NB4 (cell line): ENCODE results near the gene CEP20.

Experiments
- DNase-seq: peaks from one replicate; pipeline ENCODE4 v3.0.0; 2010; ENCODE audit warnings: low read depth
- H3K4me3 ChIP-seq: one replicate; pipeline ENCODE4 v1.5.1; 2011; ENCODE audit warnings: mild to moderate bottlenecking, low read depth, low read length, moderate library complexity
- MAX ChIP-seq: IDR thresholded peaks from 2 replicates; pipeline ENCODE4 v1.6.1; 2011; ENCODE audit warnings: low read depth, low read length
- MYC ChIP-seq: IDR thresholded peaks from 2 replicates; pipeline ENCODE4 v1.6.1; 2011; ENCODE audit warnings: low read depth, low read length
- POLR2A ChIP-seq: IDR thresholded peaks from 2 replicates; pipeline ENCODE4 v1.6.1; 2011; ENCODE audit warnings: mild to moderate bottlenecking; ENCODE audit not compliant: insufficient read length; ENCODE audit errors: extremely low read depth
- TF ChIP-seq, protein P1 (sequence below): IDR thresholded peaks from one replicate; pipeline ENCODE4 v1.5.1; 2012; ENCODE audit warnings: low read depth, low read length

Gene CEP20

DNA sequence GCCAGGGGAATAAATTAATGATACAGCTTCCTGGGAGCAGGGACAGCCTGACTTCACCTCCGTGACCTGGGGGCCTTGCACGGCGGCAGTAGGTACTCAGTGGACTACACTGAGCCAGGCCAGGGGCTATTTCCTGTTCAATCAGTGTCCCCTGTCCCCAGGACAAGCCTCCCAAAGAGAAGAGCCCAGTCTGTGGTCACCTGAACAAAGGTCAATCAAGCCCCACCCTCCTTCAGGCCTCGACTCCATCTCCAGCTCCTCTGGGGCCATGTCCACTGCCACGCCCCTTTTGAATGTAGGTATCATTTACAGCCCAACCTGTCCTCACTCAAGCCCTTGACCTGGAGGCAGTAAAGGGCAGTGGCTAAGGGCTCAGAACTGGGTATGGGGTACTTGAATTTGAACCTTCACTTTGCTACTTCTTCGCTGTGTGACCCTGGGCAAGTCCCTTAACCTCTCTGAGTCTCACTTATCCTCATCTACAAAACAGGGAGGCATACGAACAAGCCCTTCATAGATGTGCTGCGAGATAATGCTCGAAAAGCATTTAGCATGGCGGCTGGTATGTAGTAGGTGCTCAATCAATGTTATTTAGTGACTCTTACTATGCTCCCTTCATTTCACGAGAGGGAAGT lies 60.6 kb downstream of the CEP20 start:
- no peak overlapping the region for H3K4me3 ChIP-seq
- DNase-seq = no peak
- no peak for TF ChIP-seq POLR2A
- TF ChIP-seq MYC = no peak
- TF ChIP-seq, protein P1, sequence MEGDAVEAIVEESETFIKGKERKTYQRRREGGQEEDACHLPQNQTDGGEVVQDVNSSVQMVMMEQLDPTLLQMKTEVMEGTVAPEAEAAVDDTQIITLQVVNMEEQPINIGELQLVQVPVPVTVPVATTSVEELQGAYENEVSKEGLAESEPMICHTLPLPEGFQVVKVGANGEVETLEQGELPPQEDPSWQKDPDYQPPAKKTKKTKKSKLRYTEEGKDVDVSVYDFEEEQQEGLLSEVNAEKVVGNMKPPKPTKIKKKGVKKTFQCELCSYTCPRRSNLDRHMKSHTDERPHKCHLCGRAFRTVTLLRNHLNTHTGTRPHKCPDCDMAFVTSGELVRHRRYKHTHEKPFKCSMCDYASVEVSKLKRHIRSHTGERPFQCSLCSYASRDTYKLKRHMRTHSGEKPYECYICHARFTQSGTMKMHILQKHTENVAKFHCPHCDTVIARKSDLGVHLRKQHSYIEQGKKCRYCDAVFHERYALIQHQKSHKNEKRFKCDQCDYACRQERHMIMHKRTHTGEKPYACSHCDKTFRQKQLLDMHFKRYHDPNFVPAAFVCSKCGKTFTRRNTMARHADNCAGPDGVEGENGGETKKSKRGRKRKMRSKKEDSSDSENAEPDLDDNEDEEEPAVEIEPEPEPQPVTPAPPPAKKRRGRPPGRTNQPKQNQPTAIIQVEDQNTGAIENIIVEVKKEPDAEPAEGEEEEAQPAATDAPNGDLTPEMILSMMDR = no peak
- TF ChIP-seq MAX = no peak

DNA sequence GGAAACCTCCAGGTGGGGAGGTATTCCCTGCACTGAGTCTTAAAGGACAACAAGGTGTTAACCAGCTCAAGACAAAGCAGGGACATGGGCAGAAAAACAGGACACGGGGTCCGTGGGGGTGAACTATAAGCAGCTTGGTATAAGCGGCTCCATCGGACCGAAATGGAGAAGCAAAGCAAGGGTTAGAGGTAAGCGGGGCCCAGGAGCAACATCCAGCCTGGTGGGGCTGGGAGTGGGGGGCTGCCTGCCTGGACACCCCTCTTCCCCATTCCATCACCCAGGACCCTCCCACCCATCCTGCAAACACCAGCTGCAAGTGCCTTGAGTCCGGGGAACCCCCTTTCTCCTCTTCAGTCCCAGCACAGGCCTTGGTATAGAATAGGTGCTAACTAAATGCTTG lies 61.1 kb downstream of the CEP20 start:
- DNase-seq = no peak
- TF ChIP-seq POLR2A (no peak), MAX (no peak), MYC (no peak)
- TF ChIP-seq, protein P1 = no peak
- no peak overlapping the region for H3K4me3 ChIP-seq

- DNase-seq = no peak
- TF ChIP-seq MYC (no peak), MAX (no peak), POLR2A (no peak)
- TF ChIP-seq, protein P1 = no peak
- H3K4me3 ChIP-seq = no peak overlapping the region
Measured at GRCh38 chr16:15825750-15826305, 62.6 kb downstream of the CEP20 start.

- no peak for DNase-seq
- TF ChIP-seq POLR2A (no peak), MYC (no peak), MAX (no peak)
- TF ChIP-seq, protein P1 = no peak
- no peak overlapping the region for H3K4me3 ChIP-seq
Measured at GRCh38 chr16:15822957-15823356, 65.4 kb downstream of the CEP20 start.

GRCh38 chr16:15820837-15821236 lies 67.6 kb downstream of the CEP20 start:
- H3K4me3 ChIP-seq = no peak overlapping the region
- TF ChIP-seq POLR2A (no peak), MAX (no peak), MYC (no peak)
- TF ChIP-seq, protein P1 = no peak
- no peak for DNase-seq
